ENCODE measurements around the gene CACNA2D1.
A peak's percentile ranks its signal among the peaks of the same experiment; 100 is the strongest.

The CACNA2D1 gene

DNA sequence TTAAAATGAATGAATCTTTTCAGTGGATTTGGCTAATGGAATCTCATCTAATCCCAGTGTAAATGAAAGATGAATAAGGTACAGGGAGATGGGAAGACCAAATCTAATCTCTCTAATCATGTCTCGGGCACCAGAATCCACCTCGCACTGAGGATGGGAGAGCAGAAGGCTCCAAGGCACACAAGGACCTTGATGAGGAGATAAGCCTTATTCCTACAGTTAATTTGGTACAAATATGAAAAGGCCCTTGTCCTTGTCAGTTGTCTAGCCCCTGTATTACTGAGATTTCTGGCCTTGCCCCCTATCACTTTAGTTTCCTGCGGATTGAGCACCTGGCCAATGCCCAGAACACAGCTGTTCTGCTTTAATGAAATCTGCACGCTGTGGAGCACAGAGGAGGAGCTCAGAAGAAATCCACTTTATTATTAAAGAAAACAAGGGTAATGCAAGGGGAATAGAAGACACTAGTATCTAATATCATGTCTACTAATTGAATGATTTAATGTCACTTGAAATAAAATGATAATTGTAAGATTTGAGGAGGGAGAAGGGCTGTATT, 352.4 kb downstream of the CACNA2D1 start:
- no peak for DNase-seq

DNA sequence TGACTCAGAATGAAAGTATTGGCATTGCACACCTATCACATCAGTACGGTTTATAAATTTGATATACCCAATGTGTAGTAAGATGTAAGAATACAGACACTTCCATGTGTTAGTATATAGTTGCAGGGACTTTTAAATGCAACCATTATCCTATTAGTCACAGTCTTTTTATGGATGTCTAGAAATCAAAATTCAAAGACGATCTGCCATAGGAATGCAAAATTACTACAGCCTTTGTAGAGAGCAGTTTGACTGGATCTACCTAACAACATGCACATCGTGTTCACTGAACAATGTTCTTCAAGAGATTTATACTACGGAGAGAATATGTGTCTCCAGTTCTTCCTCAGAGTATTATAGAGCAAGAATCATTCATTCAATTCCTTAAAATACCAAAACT, 356.5 kb downstream of the CACNA2D1 start:
- no peak for DNase-seq

DNA sequence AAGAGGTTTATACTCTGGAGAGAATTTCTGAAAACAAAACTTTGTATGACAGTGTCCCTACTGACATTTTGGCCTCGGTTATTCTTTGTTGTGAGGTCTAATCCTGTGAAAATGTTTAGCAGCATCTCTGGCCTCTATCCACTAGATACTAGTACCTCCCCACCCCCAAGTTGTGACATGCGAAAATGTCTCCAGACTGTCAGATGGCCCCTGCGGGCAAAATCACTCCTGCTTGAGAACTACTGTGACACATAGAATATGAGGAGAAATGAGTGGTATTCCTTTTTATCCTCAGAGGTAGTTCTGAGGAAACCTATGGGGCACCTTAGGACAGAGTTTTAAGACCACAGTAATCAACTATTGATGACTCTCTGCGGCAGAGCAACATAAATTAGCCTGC, 358.5 kb downstream of the CACNA2D1 start:
- DNase-seq, result no peak

DNA sequence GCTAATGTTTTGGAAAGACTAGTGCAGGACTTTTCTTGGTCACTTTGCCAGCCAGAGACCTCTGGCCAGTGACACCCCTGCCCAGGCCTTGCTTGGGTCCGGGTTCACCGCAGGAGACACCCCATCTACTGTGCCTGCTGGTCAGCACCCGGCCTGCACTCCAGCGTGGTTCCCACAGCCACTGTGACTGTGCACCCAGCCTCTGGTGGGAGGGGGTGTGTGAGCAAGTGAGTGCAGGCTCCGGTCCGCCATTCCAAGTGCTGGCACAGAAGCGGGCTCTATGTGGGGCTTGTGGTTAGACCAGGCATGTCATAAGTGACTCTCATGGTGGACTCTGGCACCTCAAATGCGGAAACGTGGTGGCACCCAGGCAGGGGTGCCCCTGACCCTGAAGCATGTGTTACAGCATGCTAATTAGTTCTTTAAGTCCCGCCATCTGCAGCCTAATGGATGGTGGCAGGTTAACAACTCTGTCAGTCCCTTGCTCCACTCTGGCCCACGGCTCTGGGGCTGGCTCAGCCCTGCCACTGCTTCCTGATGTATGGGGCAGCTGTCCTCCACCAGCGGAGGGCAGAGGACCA, 361.8 kb downstream of the CACNA2D1 start:
- no peak for DNase-seq

DNA sequence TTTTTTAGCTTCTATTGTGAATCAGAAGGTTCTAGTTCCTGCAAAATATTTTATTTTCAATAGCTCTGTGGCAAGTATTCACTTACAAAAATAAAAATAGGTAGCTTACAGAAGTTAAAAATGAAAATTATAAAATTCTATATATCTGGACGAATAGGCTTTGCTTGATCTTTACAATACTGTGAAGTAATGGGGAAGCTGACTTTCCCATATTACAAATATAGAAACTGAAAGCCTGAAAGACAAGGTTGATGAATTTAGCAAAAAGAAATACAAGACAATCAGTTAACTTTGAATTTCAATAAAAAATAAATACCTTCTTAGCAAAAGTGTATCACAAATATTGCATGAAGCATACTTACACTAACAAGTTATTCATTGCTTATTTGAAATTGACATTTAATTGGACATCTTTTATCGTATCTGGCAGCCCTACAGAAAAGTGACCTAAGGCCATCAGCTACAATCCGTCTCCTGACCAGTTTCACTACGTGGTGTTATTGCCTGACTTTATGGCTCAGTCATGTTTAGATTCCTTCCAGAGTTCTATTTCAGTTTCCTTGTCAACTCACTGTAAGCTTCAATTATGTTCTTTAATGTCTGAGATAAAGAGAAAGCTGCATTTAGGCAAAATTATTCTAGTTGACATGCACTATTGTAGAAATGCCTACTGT, 363.2 kb downstream of the CACNA2D1 start:
- no peak for DNase-seq

DNA sequence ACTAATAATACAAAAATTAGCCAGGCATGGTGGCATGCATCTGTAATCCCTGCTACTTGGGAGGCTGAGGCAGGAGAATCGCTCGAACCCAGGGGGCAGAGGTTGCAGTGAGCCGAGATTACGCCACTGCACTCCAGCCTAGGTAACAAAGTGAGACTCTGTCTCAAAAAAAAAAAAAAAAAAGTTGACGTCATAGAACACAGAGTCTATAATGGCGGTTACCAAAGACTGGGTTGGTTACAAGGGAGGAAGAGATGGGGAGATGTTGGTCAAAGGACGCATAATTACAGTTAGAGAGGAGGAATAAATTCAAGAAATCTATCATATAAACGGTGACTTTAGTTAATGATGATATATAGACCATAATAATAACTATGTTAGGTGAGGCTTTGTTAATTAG, 364.1 kb downstream of the CACNA2D1 start:
- DNase-seq, result no peak

DNA sequence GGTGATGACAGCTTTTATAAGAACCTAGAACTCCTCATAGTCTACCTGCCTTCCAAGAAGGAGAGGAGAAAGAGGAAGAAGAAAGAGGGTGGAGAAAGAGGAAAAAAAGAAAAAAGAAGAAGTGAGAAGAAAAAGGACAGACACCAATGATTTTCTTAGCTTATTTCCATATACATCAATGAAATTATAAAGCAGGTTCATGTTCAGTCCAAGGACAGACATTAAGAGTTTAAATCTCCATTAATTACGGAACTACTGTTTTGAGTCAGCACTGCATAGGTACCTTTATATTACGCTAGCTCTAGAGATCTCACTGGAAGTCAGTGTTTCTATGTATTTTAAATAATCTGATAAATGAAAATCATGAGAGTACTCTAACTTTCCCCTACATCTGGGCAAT, 364.8 kb downstream of the CACNA2D1 start:
- no peak for DNase-seq

DNA sequence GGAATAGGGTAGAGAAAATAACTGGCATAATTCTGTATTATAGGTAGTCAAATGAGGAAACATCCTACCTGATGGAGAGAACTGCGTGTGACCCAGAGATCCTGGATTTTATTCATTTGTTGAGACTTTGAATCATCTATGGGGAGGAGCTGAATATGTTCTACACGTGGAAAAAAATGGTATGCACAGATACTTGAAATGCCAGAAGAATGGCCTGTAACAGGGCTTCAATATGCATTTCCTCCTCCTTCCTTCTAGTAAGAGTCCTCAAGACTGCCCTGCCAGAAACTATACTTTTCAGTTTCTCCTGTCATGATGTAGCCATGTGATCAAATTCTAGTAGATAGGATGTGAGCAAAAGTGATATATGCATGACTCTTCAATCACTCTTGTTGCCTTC, 372.1 kb downstream of the CACNA2D1 start:
- DNase-seq, result no peak

DNA sequence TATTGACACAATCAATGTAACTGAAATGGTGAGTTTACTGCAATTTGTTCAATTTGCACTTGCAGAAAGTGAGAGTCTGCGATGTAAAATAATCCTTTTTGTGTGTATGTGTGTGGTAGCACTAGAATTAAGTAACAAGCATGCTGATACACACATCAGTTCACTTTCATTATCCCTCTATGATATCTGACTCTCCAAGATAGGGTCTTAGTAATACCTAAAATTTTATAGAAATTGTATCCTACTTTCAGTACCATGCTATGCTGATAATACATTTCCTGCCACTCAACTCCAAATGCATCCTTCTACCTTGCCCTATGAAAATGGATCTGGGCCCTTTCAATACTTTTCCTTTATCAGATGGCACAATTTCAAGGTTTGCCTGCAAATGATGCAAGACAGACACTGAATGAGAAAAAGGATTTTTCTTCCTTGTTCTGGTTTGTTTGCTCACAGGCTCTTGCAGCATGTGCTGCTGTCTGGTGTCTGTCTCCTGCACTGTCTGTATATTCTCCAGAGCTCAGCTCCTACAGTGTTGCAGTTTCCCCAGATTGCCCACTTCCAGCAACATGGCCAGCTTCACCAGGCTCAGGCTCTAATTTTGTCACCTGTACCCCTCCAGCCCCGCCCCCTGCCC, 375.8 kb downstream of the CACNA2D1 start:
- DNase-seq, result no peak

DNA sequence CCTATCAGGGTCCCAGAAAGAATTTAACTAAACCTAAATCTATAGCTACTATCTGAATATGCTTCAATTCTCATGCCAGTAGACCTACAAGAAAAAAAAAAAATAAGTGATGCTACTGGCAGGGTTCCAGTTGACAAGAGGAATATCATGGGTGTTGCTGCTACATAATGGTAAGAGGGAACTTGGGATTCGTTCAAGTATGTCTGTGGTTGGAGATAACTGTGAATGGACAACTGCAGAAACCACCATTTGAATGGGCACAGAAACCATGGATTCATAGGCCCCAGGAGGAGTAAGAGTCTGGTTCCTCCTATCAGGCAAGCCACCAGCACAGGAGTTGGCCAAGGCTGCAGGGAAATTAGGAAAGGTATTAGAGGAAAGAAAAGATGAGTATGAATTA, 386.1 kb downstream of the CACNA2D1 start:
- DNase-seq, result no peak

DNA sequence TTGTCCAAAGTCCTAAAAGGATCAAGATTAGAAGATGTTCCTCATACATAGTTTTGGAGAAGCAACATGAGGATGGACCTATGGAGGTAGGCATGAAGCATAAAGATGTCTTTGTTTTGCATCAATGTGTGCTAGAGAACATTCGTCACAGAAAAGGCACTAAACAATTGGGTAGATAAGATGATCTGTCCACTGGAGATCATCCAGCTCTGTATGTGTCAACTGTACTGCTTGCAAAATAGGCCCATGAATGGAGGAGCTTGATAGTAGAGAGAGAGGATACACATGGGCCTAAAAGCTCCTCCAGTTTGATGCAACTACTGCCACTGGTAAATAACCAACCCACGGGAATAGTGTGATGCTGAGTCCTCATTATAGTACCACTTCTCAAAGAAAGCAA, 387.3 kb downstream of the CACNA2D1 start:
- DNase-seq, result no peak

DNA sequence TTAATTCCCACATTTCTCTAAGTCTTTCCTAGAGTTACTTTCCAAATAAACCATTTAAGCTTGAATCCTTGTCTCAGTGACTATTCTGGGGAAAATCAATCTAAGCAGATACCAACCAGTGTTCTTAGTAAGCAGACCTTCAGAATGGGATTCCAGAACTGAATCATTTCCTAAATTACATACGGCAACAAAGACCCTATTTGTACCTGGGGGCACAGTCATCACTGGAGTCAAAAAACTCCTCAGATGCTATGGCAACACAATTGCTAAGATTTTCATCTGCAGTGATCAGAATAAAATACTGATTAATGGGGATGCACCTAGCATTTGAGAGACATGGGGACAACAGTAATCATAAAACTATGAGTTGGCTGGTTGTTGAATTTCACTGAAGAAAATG, 389.0 kb downstream of the CACNA2D1 start:
- no peak for DNase-seq

DNA sequence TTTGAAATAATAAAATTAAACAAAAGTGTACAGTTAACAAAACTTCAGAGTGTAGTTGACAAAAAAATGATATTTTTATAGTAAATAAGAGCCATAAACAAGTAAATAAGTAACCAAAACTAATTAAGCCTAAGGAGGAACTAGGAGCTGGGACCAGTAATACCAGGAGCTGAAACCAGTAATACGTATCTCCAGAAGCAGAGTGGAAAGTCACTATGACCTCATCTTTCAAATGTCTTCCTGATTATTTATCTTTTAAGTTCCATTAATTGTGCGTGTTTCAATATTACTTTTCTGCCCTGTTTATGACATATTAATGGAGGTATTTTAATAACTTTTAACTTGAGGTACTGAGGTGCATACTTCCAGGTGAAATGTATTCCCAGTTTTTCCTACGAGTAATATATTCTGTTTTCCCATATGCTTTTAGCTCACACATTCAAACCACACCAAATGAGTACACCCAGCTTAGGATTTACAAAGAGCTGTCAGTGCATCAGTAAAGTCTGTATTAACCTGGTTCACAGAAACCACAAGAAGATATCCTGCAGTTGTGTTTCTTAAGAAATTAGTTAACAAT, 390.0 kb downstream of the CACNA2D1 start:
- DNase-seq, result no peak

DNA sequence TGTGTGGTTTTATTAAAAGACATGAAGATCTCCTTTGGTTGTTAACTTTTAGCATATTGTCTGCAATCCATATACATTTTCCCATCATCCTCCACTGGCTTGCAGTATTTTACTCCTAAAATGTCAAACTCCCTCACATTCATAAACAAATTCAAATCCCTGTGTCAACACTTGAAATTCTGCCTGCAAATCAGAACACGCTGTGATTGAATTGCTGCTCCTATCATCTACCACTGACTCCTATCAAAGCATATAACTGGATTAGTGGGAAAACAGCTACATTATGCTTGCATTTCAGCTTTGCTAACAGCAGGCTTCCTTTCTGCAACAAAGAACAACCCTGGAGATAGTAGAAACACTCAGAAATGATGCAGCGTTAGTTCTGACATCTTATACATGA, 392.0 kb downstream of the CACNA2D1 start:
- DNase-seq, result no peak

DNA sequence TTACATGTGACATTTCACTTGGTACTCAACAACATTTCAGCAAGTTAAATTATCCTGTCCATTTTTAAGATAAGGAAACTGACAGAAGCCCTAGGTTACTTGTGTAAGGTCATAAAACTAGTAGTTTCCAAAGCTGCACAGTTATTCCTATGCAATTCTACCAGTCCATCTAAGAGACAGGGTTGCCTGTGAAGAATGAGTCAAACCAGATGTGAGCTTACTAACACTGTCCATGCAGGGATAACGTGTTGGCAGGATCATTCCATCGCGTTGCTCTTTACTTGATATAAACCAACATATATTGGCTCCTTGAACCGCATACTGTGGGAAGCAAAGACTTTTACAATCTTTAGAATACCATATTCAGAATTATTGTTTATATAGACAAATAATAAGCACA, 392.8 kb downstream of the CACNA2D1 start:
- no peak for DNase-seq

DNA sequence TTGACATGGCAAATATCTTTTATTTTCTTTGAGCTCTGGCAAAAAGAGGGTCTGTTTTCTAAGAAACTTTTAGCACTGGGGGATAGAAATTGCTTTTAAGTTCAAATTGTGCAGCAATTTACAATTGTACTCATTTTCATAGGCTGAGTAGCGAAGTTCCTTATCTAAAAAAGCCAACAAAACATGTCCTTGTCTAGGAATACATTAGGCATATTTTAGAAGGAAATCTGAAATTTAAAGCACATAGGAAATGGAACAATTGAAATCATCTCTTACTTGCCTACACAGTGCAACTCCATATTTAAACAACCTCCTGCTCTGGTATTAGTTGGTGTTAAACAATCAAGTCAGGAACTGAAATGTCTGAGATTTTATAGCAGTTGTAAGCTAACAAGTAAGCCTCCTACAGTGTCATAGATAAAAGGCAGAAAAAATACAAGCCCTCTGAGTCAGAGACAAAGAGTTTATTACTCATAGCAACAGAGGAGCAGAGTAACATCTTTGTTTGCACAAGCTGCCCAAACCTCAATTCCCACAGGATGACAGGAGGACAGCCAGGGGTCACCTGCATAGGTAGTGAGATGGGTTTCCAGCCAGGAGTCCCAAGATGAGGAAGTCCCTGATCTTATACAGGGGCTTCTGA, 393.6 kb downstream of the CACNA2D1 start:
- no peak for DNase-seq

DNA sequence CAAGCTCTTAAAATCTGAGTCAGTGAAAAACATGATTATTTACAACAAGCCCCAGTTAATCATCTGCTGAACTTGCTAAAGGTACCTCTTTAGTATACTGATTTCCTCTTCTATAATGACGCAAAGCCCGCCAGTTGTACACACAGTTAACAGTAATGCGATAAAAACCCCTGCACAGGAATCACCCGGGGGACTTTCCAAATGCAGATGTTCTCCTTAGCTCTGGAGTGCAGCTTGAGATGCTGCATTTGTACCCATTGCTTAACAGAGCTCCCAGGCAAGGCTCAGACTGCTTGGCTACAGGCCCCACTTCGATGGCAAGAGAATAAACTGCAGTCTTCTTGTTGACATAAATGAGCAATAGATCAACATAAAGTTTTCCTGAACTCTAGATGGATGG, 394.1 kb downstream of the CACNA2D1 start:
- no peak for DNase-seq

DNA sequence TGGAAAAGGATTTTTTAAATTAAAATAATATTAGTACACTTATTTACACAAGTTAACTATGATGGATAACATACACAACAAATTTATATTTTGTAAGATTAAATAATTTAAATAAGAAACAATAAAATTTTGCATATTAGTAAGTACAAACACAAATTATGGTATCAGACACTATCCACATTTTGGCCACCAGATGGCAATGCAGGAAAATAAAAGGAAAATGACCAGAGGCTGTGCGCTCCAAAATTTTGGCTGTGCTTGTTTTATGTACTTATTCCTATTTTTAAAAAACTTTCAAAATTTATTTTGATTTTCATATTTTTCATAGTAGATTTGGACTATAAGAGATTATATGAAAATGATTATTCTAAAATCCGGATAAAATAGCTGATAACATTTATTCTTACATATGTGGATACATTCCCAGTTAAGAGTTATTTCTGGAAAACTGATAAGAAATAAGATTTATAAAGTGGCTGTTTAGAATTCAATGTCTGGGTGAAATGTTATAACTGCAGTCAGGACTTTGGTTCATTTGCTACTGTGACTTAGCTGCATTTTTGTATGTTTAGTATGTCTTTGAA, 399.0 kb downstream of the CACNA2D1 start:
- DNase-seq, result peak in 1 of 5 experiments; percentile 6

DNA sequence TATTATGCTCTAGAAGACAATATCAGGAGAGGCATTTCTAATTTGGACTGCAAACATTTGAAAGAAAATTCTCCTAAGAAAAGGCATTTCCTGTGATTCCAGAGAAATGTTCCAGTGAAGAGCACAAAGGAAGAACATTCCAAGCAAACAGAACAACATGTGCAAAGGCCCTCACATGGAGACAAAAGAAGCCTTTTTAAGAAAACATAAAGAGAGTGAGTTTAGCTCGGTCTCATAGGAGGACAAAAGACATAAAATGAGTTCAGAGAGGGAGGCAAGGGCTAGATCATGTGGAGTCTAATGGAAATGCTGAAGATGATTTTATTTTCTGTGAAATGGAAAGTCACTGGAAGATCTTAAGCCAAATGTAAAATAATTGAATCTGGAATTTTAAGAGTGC, 404.0 kb downstream of the CACNA2D1 start:
- no peak for DNase-seq

DNA sequence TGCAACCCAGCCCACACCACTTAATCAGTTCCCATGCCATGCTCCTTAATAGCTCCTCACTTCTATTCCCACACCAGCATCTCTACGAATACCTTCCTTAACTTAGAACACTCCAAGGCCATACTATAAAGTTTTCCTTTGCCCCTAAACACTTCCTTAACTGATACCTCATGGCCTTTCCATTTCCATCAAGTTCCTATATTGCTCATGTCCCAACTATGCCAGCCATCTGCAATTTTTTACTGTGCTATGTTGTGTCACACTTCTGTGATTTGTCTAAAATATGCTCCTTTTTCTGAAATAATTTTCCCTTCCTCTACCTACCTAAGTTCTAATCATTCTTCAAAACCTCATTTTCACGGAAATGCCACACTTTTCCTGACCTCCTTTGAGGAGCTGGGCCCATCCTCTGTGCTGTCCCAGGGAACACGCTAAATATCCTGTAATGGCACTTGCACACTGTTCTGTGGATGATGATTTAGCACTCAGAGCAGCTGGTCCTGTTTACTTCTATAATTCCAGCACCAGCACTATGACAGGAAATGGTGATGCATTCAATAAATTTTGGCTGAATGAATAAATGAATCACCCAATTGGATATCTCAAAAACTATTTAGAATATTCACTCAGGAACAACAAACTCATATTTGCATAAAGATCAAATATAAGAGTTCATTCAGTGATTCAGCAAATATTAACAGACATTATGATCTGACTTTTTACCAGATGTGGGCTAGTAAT, 407.3 kb downstream of the CACNA2D1 start:
- no peak for DNase-seq

DNA sequence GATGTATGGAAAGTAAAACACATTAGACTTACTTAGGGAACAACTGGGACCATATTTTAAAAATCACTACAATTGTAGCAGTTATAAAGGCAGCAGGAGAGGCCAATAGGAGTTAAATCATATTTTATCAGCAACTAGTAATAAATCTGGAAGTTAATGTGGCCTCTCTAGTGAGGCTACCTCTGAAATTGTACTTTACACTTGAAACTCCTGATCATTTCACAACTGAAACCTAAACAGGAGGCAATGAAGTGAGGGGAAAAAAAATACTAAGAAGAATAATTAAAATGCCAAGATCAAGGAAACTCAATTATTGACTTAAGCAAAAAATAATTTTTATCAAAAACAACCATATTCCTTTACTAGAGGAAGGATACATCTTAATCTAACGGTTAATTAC, 408.1 kb downstream of the CACNA2D1 start:
- DNase-seq, result no peak

DNA sequence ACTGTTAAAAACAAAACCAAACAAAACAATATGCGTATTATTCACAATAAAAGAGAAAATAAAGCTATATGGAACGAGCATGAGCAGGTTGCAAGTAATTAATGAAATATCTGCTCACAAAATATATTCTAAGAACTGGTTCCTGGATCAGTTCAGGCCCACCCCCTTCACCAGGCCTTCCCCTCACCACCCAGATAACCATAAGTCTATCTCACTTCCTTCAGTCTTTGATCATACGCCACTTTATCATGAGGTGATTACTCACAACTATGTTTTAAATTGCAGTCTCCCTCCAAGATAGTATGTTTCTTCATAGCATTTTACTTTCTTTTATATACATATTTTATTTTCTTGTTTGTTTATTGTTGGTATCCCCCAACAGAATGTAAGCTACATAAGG, 410.7 kb downstream of the CACNA2D1 start:
- no peak for DNase-seq
